ENCODE data around the gene ARHGAP15. TPM values are rescaled to one million over a fixed set of nuclear protein-coding genes. Genes with fewer than 3 reads are reported as not detected.

ARHGAP15 gene
- total RNA-seq, 1 donor from 2014 or later, result 7.0 TPM

GRCh38 chr2:143138292-143138691 is 9.1 kb downstream of the ARHGAP15 start:
- no peaks in the 10 kb centered on the region for H3K27me3 ChIP-seq (ENCODE audit: low read depth)
- no peak for TF ChIP-seq CTCF (IDR thresholded peaks at IDR 0.05; ENCODE audit: borderline replicate concordance)
- H3K4me1 ChIP-seq, result no peaks in the 10 kb centered on the region
- H3K36me3 ChIP-seq, result no peaks in the 10 kb centered on the region
- no peak overlapping the region for H3K4me3 ChIP-seq
- H3K9me3 ChIP-seq (replicated peaks), result no peaks in the 10 kb centered on the region
- intact Hi-C loops (cut with micrococcal nuclease), result no loop called here
- H3K27ac ChIP-seq (replicated peaks), result no peak overlapping the region
- no peak for DNase-seq

GRCh38 chr2:143139835-143140393 is 10.7 kb downstream of the ARHGAP15 start:
- H3K27ac ChIP-seq (replicated peaks), result no peak overlapping the region
- intact Hi-C loops (cut with micrococcal nuclease), result no loop called here
- no peak for DNase-seq

GRCh38 chr2:143140864-143141661 is 11.8 kb downstream of the ARHGAP15 start:
- no peak for DNase-seq
- no peak for TF ChIP-seq CTCF (IDR thresholded peaks at IDR 0.05; ENCODE audit: borderline replicate concordance)
- no peaks in the 10 kb centered on the region for H3K27me3 ChIP-seq (ENCODE audit: low read depth)
- no peak overlapping the region for H3K4me3 ChIP-seq
- intact Hi-C loops (cut with micrococcal nuclease), result no loop called here
- H3K4me1 ChIP-seq, result no peaks in the 10 kb centered on the region
- no peaks in the 10 kb centered on the region for H3K36me3 ChIP-seq
- no peak overlapping the region for H3K27ac ChIP-seq (replicated peaks)
- H3K9me3 ChIP-seq (replicated peaks), result no peaks in the 10 kb centered on the region

More at GRCh38 chr2:143139835-143140393, 10.7 kb downstream of the ARHGAP15 start:
- Histone ChIP-seq H3K4me3 (no peak overlapping the region), H3K9me3 (replicated peaks) (no peaks in the 10 kb centered on the region), H3K27me3 (ENCODE audit: low read depth) (no peaks in the 10 kb centered on the region), H3K4me1 (no peaks in the 10 kb centered on the region), H3K36me3 (no peaks in the 10 kb centered on the region)
- TF ChIP-seq CTCF (IDR thresholded peaks at IDR 0.05; ENCODE audit: borderline replicate concordance), result no peak

GRCh38 chr2:143142598-143142997 is 13.4 kb downstream of the ARHGAP15 start:
- no peak overlapping the region for H3K4me3 ChIP-seq
- TF ChIP-seq CTCF (IDR thresholded peaks at IDR 0.05; ENCODE audit: borderline replicate concordance), result no peak
- no peaks in the 10 kb centered on the region for H3K9me3 ChIP-seq (replicated peaks)
- H3K36me3 ChIP-seq, result no peaks in the 10 kb centered on the region
- intact Hi-C loops (cut with micrococcal nuclease), result no loop called here
- no peak overlapping the region for H3K27ac ChIP-seq (replicated peaks)
- no peak for DNase-seq
- no peaks in the 10 kb centered on the region for H3K4me1 ChIP-seq
- H3K27me3 ChIP-seq (ENCODE audit: low read depth), result no peaks in the 10 kb centered on the region

- Histone ChIP-seq H3K27me3 (ENCODE audit: low read depth) (no peaks in the 10 kb centered on the region), H3K27ac (replicated peaks) (no peak overlapping the region), H3K36me3 (no peaks in the 10 kb centered on the region), H3K4me3 (no peak overlapping the region), H3K4me1 (no peaks in the 10 kb centered on the region), H3K9me3 (replicated peaks) (no peaks in the 10 kb centered on the region)
- intact Hi-C loops (cut with micrococcal nuclease), result no loop called here
- TF ChIP-seq CTCF (IDR thresholded peaks at IDR 0.05; ENCODE audit: borderline replicate concordance), result no peak
- DNase-seq, result no peak
Measured at GRCh38 chr2:143144813-143145455, 15.7 kb downstream of the ARHGAP15 start.
